Esophagus muscularis mucosa (tissue), 4 donors: Measurements from ENCODE around the gene ADGRA1.

Experiments
- EP300 ChIP-seq: sonication (generic); formaldehyde crosslinking; IDR thresholded peaks from one replicate; pipeline ENCODE4 v1.6.1; 2017; ENCODE audit warnings: antibody characterized with exemption
- POLR2A ChIP-seq: fragments of 450-650 bp; IDR thresholded peaks from one replicate; pipeline ENCODE4 v1.6.1; 2017; ENCODE audit warnings: antibody characterized with exemption, moderate library complexity, mild to moderate bottlenecking, low read depth
- POLR2AphosphoS5 ChIP-seq, 2 donors: sonication (generic); formaldehyde crosslinking; IDR thresholded peaks; one replicate each; pipeline ENCODE4 v1.6.1; 2017; ENCODE audit warnings: antibody characterized with exemption in 2 of 2
- TF ChIP-seq, protein P1 (sequence below), 3 experiments: fragments of 200-600 bp in 2 of 3; fragments of 450-650 bp in 1 of 3; sonication (generic) in 2 of 3; IDR thresholded peaks; one replicate each; pipeline ENCODE4 v1.5.1; 2017 to 2019; ENCODE audit warnings: antibody characterized with exemption in 3 of 3, mild to moderate bottlenecking in 2 of 3, moderate library complexity in 1 of 3

DNA sequence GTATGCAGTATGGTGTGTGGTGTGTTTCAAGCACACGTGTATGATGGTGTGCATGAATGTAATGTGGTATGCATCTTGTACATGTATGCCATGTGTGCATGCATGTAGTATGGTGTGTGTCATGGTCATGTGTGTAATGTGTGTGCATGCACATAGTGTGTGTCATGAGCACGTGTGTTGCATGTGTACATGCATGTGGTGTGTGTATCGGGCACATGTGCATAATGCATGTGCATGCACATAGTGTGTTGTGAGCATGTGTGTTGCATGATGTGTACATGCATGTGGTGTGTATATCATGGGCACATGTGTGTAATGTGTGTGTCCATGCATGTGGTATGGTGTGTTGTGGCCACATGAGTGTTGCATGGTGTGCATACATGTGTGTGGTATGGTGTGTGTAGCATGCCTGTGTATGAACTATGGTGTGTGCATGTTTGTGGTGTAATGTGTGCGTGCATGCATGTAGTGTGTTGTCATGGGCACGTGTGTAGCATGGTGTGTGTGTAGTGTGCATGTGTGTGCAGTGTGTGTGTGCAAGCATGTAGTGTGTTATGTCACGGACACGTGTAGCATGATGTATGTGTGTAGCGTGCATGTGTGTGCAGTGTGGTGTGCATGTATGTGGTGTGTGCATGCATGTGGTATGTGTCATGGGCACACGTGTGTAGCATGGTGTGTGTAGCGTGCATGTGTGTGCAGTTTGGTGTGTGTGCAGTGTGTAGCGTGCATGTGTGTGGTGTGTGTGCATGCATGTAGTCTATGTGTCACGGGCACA lies 89.8 kb downstream of the ADGRA1 start:
- TF ChIP-seq POLR2A: no peak
- TF ChIP-seq, protein P1, sequence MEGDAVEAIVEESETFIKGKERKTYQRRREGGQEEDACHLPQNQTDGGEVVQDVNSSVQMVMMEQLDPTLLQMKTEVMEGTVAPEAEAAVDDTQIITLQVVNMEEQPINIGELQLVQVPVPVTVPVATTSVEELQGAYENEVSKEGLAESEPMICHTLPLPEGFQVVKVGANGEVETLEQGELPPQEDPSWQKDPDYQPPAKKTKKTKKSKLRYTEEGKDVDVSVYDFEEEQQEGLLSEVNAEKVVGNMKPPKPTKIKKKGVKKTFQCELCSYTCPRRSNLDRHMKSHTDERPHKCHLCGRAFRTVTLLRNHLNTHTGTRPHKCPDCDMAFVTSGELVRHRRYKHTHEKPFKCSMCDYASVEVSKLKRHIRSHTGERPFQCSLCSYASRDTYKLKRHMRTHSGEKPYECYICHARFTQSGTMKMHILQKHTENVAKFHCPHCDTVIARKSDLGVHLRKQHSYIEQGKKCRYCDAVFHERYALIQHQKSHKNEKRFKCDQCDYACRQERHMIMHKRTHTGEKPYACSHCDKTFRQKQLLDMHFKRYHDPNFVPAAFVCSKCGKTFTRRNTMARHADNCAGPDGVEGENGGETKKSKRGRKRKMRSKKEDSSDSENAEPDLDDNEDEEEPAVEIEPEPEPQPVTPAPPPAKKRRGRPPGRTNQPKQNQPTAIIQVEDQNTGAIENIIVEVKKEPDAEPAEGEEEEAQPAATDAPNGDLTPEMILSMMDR (IDR thresholded peaks at IDR 0.05): no peak
- no peak for TF ChIP-seq POLR2AphosphoS5 (IDR thresholded peaks at IDR 0.05)
- no peak for TF ChIP-seq EP300
